K562 (cell line): Measurements from ENCODE around the gene MROH2B. TPM values are rescaled to one million over a fixed set of nuclear protein-coding genes. Genes with fewer than 3 reads are reported as not detected.

Source experiments
- ATAC-seq: fragments of 200-7000 bp; cut with Tn5 transposase; 3 replicates; pipeline ENCODE4 v1.9.1; 2020; ENCODE audit warnings: moderate library complexity
- BruUV-seq: library from RNA; stranded (reverse); fragments of 400-500 nt; replicated peaks from 2 replicates; lab custom pipeline; 2021; lab: Mats Ljungman, UMichigan
- CTCF ChIA-PET: fragments of 300-600 bp; formaldehyde crosslinking; extraction: SDS; loops from one replicate; lab custom pipeline; 2021; ENCODE audit warnings: low intra/inter-chr PET ratio; lab: Yijun Ruan, JAX
- POLR2A ChIA-PET: fragments of 300-600, 350-650 bp; sonication (Branson Sonifier 250); formaldehyde crosslinking; extraction: SDS; loops from one replicate; lab custom pipeline; 2021; ENCODE audit warnings: antibody characterized with exemption, inconsistent platforms; lab: Yijun Ruan, JAX
- DNase-seq, 4 experiments: peaks; one replicate each; pipeline versions ENCODE4 v3.0.0 to v3.0.0-alpha.2; 2011 to 2018; ENCODE audit warnings: low spot score in 3 of 4, mixed read lengths in 3 of 4; ENCODE audit errors: extremely low read depth in 1 of 4
- FAIRE-seq: peaks from 2 replicates; lab custom pipeline; 2011; peaks lifted over from hg19 to GRCh38; lab: Jason Lieb, UNC
- H2AFZ ChIP-seq: 2 replicates; pipeline ENCODE4 v1.6.0; 2011; ENCODE audit warnings: low read depth, low read length, control low read depth, inconsistent platforms
- H3K27ac ChIP-seq: fragments of 200-600 bp; 3 replicates; pipeline ENCODE4 v1.8.0; 2011; ENCODE audit warnings: low read depth, mild to moderate bottlenecking, control low read depth, inconsistent platforms, low read length, moderate library complexity, mixed read lengths; ENCODE audit errors: extremely low read depth
- H3K27me3 ChIP-seq, 2 experiments: fragments of 300-600 bp in 1 of 2; 2 replicates in 1 of 2; 3 replicates in 1 of 2; pipeline versions ENCODE4 v1.6.0 to v1.8.0; 2011; ENCODE audit warnings: inconsistent platforms in 2 of 2, low read length in 2 of 2, mild to moderate bottlenecking in 1 of 2, mixed read lengths in 1 of 2, moderate library complexity in 1 of 2; ENCODE audit not compliant: control insufficient read depth in 2 of 2, insufficient read depth in 2 of 2
- H3K36me3 ChIP-seq: fragments of 300-600 bp; 3 replicates; pipeline ENCODE4 v1.8.0; 2011; ENCODE audit warnings: mild to moderate bottlenecking, low read length, inconsistent platforms; ENCODE audit not compliant: control insufficient read depth, insufficient read depth
- H3K4me1 ChIP-seq, 2 experiments: fragments of 200-600 bp in 1 of 2; replicated peaks in 1 of 2; 2 replicates in 1 of 2; 3 replicates in 1 of 2; pipeline versions ENCODE4 v1.5.1 to v1.8.0; 2011; ENCODE audit warnings: inconsistent platforms in 2 of 2, low read length in 2 of 2, mild to moderate bottlenecking in 1 of 2, mixed read lengths in 1 of 2, moderate library complexity in 1 of 2; ENCODE audit not compliant: control insufficient read depth in 2 of 2, insufficient read depth in 2 of 2
- H3K4me2 ChIP-seq: 2 replicates; pipeline ENCODE4 v1.6.1; 2011; ENCODE audit warnings: low read length, control low read depth, inconsistent platforms, mixed read lengths; ENCODE audit not compliant: insufficient read depth
- H3K4me3 ChIP-seq: fragments of 200-600 bp; sonication (generic), shearing (Covaris generic); 2 replicates; pipeline ENCODE4 v1.5.1; 2016; ENCODE audit warnings: control low read depth, inconsistent platforms
- H3K79me2 ChIP-seq: fragments of 200-600 bp; 3 replicates; pipeline ENCODE4 v1.8.0; 2011; ENCODE audit warnings: low read length, inconsistent platforms; ENCODE audit not compliant: control insufficient read depth, insufficient read depth
- H3K9ac ChIP-seq, 2 experiments: 2 replicates each; pipeline versions ENCODE4 v1.6.0 to v1.6.1; 2011; ENCODE audit warnings: low read depth in 2 of 2, low read length in 2 of 2, control low read depth in 1 of 2, inconsistent platforms in 1 of 2, mild to moderate bottlenecking in 1 of 2, mixed read lengths in 1 of 2; ENCODE audit not compliant: insufficient read depth in 1 of 2
- H3K9me1 ChIP-seq: one replicate; pipeline ENCODE4 v1.6.0; 2011; ENCODE audit warnings: inconsistent platforms, mild to moderate bottlenecking, low read length, moderate library complexity; ENCODE audit not compliant: control insufficient read depth, insufficient read depth
- H3K9me3 ChIP-seq: replicated peaks from 2 replicates; pipeline ENCODE4 v1.5.1; 2011; ENCODE audit warnings: low read depth, low read length, inconsistent platforms; ENCODE audit not compliant: control insufficient read depth, insufficient read depth
- H4K20me1 ChIP-seq: replicated peaks from 2 replicates; pipeline ENCODE4 v1.6.1; 2011; ENCODE audit warnings: low read length, inconsistent platforms, mixed read lengths; ENCODE audit not compliant: control insufficient read depth, insufficient read depth
- CTCFL ChIP-seq: IDR thresholded peaks from 2 replicates; pipeline ENCODE4 v1.6.1; 2011; ENCODE audit warnings: borderline replicate concordance, low read depth, mild to moderate bottlenecking, moderate library complexity, low read length; ENCODE audit not compliant: insufficient read depth, poor library complexity, severe bottlenecking
- RFX5 ChIP-seq: IDR thresholded peaks from 2 replicates; pipeline ENCODE4 v1.6.1; 2011; ENCODE audit warnings: low read depth, mild to moderate bottlenecking, improper control_type of control experiment, low read length
- TBP ChIP-seq: optimal IDR thresholded peaks from 2 replicates; pipeline ENCODE3; 2011; ENCODE audit warnings: low read depth, low read length, improper control_type of control experiment
- ZNF124 ChIP-seq: sonication (generic); formaldehyde crosslinking; IDR thresholded peaks from 2 replicates; pipeline ENCODE4 v1.8.1; 2022; ENCODE audit warnings: missing genetic modification reagents
- WGBS: fragments of 100-300 bp; shearing (Covaris generic); methylation state at CpG from one replicate; pipeline ENCODE4 v1.1.6; 2016; ENCODE audit warnings: low coverage, mixed read lengths; ENCODE audit not compliant: insufficient coverage; ENCODE audit errors: missing lambda C conversion rate; 5-methylcytosine and 5-hydroxymethylcytosine counted together
- in situ Hi-C: fragments of 300-500 bp; cut with MboI; formaldehyde crosslinking; loops from 4 replicates; pipeline ENCODE4 v1.15.0; 2018; ENCODE audit warnings: inconsistent platforms, mixed read lengths
- intact Hi-C: fragments of 100-400 bp; cut with micrococcal nuclease; formaldehyde crosslinking; loops from 2 replicates; pipeline ENCODE4 v1.14.2; 2022
- polyA plus RNA-seq, 8 experiments: library from polyadenylated mRNA; depleted of rRNA in 4 of 8; stranded (reverse) in 5 of 8; unstranded in 3 of 8; fragments of >200 nt; fragmentation: Nextera tagmentation in 2 of 8; fragmentation: Illumina TruSeq in 1 of 8; extraction: Ambion mirVana in 2 of 8; extraction: Trizol in 1 of 8; gene quantifications; 2 replicates each; pipeline versions ENCODE4 v1.2.1 to v1.2.3, GENCODE V29; 2011 to 2014; ENCODE audit warnings: inconsistent platforms in 1 of 8, missing spikeins in 1 of 8
- total RNA-seq, 7 experiments: library from RNA; depleted of rRNA in 6 of 7; stranded (reverse); fragments of >200 nt in 6 of 7; fragmentation: Illumina TruSeq in 2 of 7; extraction: Trizol in 2 of 7; gene quantifications; 2 replicates each; pipeline versions ENCODE4 v1.2.1 to v1.2.3, GENCODE V29; 2011 to 2021; ENCODE audit warnings: low replicate concordance in 1 of 7

The MROH2B gene
- total and polyA plus RNA-seq, 9 of the 15 experiments (the other 6 are each of a cell fraction or from before 2014, with no cell fraction given) = not detected

GRCh38 chr5:40986666-40987065, 84.5 kb downstream of the MROH2B start:
- POLR2A ChIA-PET = interaction anchor here (0.7 to 2.0 kb wide), 2 partner anchors 9 to 28 kb away, joined by 3 to 7 read pairs; no protein-coding TSS in a partner anchor
- 1% methylated on average over 3 of the region's 3 CpGs for WGBS

More at GRCh38 chr5:40986666-40987065, 84.5 kb downstream of the MROH2B start:
- Histone ChIP-seq H4K20me1 (no peaks in the 10 kb centered on the region), H3K4me1 (no peaks in the 10 kb centered on the region), H3K27me3 (no peaks in the 10 kb centered on the region), H3K9me3 (no peaks in the 10 kb centered on the region), H2AFZ (no peak overlapping the region), H3K79me2 (no peaks in the 10 kb centered on the region), H3K9me1 (no peaks in the 10 kb centered on the region), H3K27ac (no peak overlapping the region), H3K9ac (no peak overlapping the region), H3K4me3 (no peak overlapping the region), H3K4me2 (no peak overlapping the region), H3K36me3 (no peaks in the 10 kb centered on the region)
- intact Hi-C loops (no loop called here), in situ Hi-C loops (no loop called here)
- no peak for ATAC-seq
- TF ChIP-seq ZNF124 (CRISPR knock-in tag) (no peak), RFX5 (no peak), CTCFL (no peak), TBP (no peak)
- DNase-seq = no peak
- no peak for FAIRE-seq
- CTCF ChIA-PET = no interaction called here
- no TSS peak for BruUV-seq
